T-cell (primary cell): Measurements from ENCODE around the gene AFMID. TPM values are rescaled to one million over a fixed set of nuclear protein-coding genes. Genes with fewer than 3 reads are reported as not detected.
A peak's percentile ranks its signal among the peaks of the same experiment; 100 is the strongest.

Source experiments
- ATAC-seq, 4 experiments: fragments of 200-7000 bp in 3 of 4; fragments of 150-1000 bp in 1 of 4; cut with Tn5 transposase; replicated peaks in 1 of 4; 1 replicate in 3 of 4; 2 replicates in 1 of 4; pipeline ENCODE4 v1.10.0; 2021; ENCODE audit warnings: moderate library complexity in 3 of 4, mild to moderate bottlenecking in 2 of 4, moderate number of reproducible peaks in 1 of 4
- CTCF ChIA-PET, 2 donors: fragments of 300-600 bp; sonication (Branson Sonifier 250); formaldehyde crosslinking; loops; one replicate each; lab custom pipeline; 2022; ENCODE audit warnings: antibody characterized with exemption in 2 of 2; lab: Charles Lee
- POLR2A ChIA-PET, 2 donors: fragments of 300-600 bp; sonication (Branson Sonifier 250); formaldehyde crosslinking; loops; one replicate each; lab custom pipeline; 2022; ENCODE audit warnings: antibody characterized with exemption in 2 of 2; lab: Charles Lee
- DNase-seq, 35 experiments: peaks; one replicate each; pipeline versions ENCODE4 v3.0.0 to v3.0.0-alpha.2; 2013 to 2023
- H3K27ac ChIP-seq: one replicate; pipeline ENCODE4 v1.5.1; 2013; ENCODE audit warnings: low read length
- H3K27me3 ChIP-seq, 2 experiments: replicated peaks in 1 of 2; 1 replicate in 1 of 2; 2 replicates in 1 of 2; pipeline versions ENCODE4 v1.6.1 to v1.7.0; 2013; ENCODE audit warnings: low read length in 1 of 2, mixed read lengths in 1 of 2; ENCODE audit not compliant: control insufficient read depth in 2 of 2, insufficient read depth in 2 of 2; ENCODE audit errors: extremely low read depth in 1 of 2
- H3K36me3 ChIP-seq, 2 donors: 1 replicate in 1 of 2; 2 replicates in 1 of 2; pipeline versions ENCODE4 v1.6.1 to v1.7.0; 2013; ENCODE audit warnings: low read length in 1 of 2; ENCODE audit not compliant: control insufficient read depth in 2 of 2, insufficient read depth in 1 of 2; ENCODE audit errors: extremely low read depth in 1 of 2
- H3K4me1 ChIP-seq, 2 experiments: 1 replicate in 1 of 2; 2 replicates in 1 of 2; pipeline versions ENCODE4 v1.6.1 to v1.7.0; 2013; ENCODE audit warnings: low read length in 2 of 2, mixed read lengths in 1 of 2; ENCODE audit not compliant: insufficient read depth in 2 of 2, control insufficient read depth in 1 of 2; ENCODE audit errors: extremely low read depth in 1 of 2
- H3K4me3 ChIP-seq, 2 donors: 1 replicate in 1 of 2; 2 replicates in 1 of 2; pipeline versions ENCODE4 v1.5.1 to v1.7.0; 2013; ENCODE audit warnings: mild to moderate bottlenecking in 2 of 2, low read length in 1 of 2, moderate library complexity in 1 of 2; ENCODE audit not compliant: control insufficient read depth in 1 of 2; ENCODE audit errors: extremely low read depth in 1 of 2
- H3K9me3 ChIP-seq: 2 replicates; pipeline ENCODE4 v1.7.0; 2013
- H3K27ac Mint-ChIP-seq, 2 donors: one replicate each; pipeline ENCODE4 v1.8.0; 2020 to 2021; ENCODE audit warnings: mild to moderate bottlenecking in 2 of 2, mixed read lengths in 2 of 2
- H3K27me3 Mint-ChIP-seq, 2 donors: one replicate each; pipeline ENCODE4 v1.8.0; 2021 to 2022; ENCODE audit warnings: mixed read lengths in 2 of 2
- H3K36me3 Mint-ChIP-seq: one replicate; pipeline ENCODE4 v1.8.0; 2021; ENCODE audit warnings: mixed read lengths
- H3K4me1 Mint-ChIP-seq, 3 donors: one replicate each; pipeline ENCODE4 v1.8.0; 2020 to 2022; ENCODE audit warnings: mixed read lengths in 3 of 3, mild to moderate bottlenecking in 1 of 3
- H3K4me3 Mint-ChIP-seq, 3 donors: one replicate each; pipeline ENCODE4 v1.8.0; 2020 to 2022; ENCODE audit warnings: mild to moderate bottlenecking in 3 of 3, mixed read lengths in 3 of 3, moderate library complexity in 3 of 3
- H3K9me3 Mint-ChIP-seq, 3 donors: one replicate each; pipeline ENCODE4 v1.8.0; 2020 to 2022; ENCODE audit warnings: mixed read lengths in 3 of 3
- WGBS: methylation state at CpG from one replicate; pipeline ENCODE4 v1.1.5; 2013; ENCODE audit warnings: missing lambda C conversion rate; ENCODE audit not compliant: insufficient coverage; 5-methylcytosine and 5-hydroxymethylcytosine counted together
- total RNA-seq, 35 experiments: library from RNA in 6 of 35; stranded (reverse) in 6 of 35; fragments of 120-200 nt in 1 of 35; gene quantifications; one replicate each; pipeline versions ENCODE4 v1.2.1 to v1.2.4 and lab custom pipeline; 2013 to 2026

AFMID gene
- total RNA-seq, 5 donors from 2014 or later (not counting 1 experiment from before 2014, with no cell fraction given) = 2.3 to 5.9 (median 3.4) TPM

DNA sequence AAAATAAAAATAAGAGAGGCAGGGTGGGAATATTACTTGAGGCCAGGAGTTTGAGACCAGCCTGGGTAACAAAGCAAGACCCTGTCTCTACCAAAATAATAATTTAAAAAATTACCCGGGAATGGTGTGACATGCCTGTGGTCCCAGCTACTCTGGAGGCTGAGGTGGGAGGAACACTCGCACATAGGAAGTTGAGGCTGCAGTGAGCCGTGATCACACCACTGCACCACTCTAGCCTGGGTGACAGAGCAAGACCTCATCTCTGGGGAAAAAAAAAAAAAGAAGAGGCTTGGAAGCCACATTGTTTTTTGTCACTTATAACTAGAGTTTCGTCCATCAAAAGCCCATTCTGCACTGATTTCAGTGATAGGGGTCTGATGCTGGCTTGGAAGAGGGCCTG lies 41.0 kb downstream of the AFMID start:
- H3K4me1 Mint-ChIP-seq = peaks cover 16 to 23% (median 19%) of the 10 kb centered on the region in 3 donors
- Histone ChIP-seq H3K27ac (no peak overlapping the region), H3K4me3 (no peak overlapping the region), H3K4me1 (peaks cover 0 to 23% of the 10 kb centered on the region in 2 experiments), H3K9me3 (no peaks in the 10 kb centered on the region), H3K36me3 (no peaks in the 10 kb centered on the region), H3K27me3 (peaks cover 5 to 56% of the 10 kb centered on the region in 2 experiments)
- H3K4me3 Mint-ChIP-seq = no peak overlapping the region
- H3K36me3 Mint-ChIP-seq = no peaks in the 10 kb centered on the region
- DNase-seq (no peak), ATAC-seq (no peak)
- H3K27me3 Mint-ChIP-seq = peaks cover 26 to 33% of the 10 kb centered on the region in 2 donors
- CTCF ChIA-PET = interaction anchor here in 1 of 2 donors (0.6 kb wide), 1 partner anchor 9 kb away, joined by 3 read pairs; no protein-coding TSS in a partner anchor
- WGBS = 46% methylated on average over 1 of the region's 4 CpGs
- no peak overlapping the region for H3K27ac Mint-ChIP-seq
- no peaks in the 10 kb centered on the region for H3K9me3 Mint-ChIP-seq
- POLR2A ChIA-PET = no interaction called here

DNA sequence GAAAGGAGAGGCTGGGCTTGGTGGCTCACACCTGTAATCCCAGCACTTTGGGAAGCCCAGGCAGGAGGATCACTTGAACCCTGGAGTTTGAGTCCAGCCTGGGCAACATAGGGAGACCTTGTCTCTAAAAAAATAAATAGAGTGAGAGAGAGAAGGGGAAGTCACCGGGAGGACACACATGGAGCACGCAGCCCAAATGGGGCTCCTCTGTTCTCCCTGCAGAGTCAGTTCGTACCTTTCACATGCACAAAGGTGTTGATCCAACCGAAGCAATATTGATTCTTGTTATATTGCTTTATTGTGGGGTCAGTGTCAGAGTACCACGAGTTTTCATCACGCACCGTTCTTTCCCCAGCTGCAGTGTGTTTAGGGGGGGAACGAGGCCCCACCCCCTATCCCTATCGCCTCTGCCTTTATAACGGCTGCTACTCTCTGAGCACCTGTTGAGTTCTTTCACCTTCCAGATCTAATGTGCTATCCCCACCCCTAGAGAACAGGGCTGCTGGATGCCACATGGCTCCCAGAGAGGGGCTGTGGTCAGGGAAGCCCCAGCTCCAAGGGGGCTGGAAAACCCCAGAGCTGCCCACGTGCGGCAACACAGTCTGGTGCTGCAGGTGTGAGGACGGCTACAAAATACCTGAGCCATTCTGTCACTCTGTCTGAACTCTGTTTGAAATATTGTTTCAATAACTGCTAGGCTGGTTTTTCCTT lies 43.2 kb downstream of the AFMID start:
- H3K27ac Mint-ChIP-seq = no peak overlapping the region
- Histone ChIP-seq H3K27me3 (peaks cover 5 to 68% of the 10 kb centered on the region in 2 experiments), H3K9me3 (no peaks in the 10 kb centered on the region), H3K4me1 (peaks cover 0 to 20% of the 10 kb centered on the region in 2 experiments), H3K27ac (no peak overlapping the region), H3K36me3 (no peaks in the 10 kb centered on the region), H3K4me3 (no peak overlapping the region)
- ChIA-PET POLR2A (no interaction called here), CTCF (interaction anchor here in 1 of 2 donors (0.7 kb wide), 2 partner anchors 191 to 236 kb away, joined by 5 read pairs; no protein-coding TSS in a partner anchor)
- H3K4me3 Mint-ChIP-seq = no peak overlapping the region
- H3K4me1 Mint-ChIP-seq = peaks cover 16 to 18% (median 16%) of the 10 kb centered on the region in 3 donors
- H3K27me3 Mint-ChIP-seq = peaks cover 26 to 34% of the 10 kb centered on the region in 2 donors
- no peaks in the 10 kb centered on the region for H3K9me3 Mint-ChIP-seq
- WGBS = 60% methylated on average over 6 of the region's 13 CpGs
- DNase-seq (no peak), ATAC-seq (peak in 1 of 4 experiments; percentile 44)
- no peaks in the 10 kb centered on the region for H3K36me3 Mint-ChIP-seq

DNA sequence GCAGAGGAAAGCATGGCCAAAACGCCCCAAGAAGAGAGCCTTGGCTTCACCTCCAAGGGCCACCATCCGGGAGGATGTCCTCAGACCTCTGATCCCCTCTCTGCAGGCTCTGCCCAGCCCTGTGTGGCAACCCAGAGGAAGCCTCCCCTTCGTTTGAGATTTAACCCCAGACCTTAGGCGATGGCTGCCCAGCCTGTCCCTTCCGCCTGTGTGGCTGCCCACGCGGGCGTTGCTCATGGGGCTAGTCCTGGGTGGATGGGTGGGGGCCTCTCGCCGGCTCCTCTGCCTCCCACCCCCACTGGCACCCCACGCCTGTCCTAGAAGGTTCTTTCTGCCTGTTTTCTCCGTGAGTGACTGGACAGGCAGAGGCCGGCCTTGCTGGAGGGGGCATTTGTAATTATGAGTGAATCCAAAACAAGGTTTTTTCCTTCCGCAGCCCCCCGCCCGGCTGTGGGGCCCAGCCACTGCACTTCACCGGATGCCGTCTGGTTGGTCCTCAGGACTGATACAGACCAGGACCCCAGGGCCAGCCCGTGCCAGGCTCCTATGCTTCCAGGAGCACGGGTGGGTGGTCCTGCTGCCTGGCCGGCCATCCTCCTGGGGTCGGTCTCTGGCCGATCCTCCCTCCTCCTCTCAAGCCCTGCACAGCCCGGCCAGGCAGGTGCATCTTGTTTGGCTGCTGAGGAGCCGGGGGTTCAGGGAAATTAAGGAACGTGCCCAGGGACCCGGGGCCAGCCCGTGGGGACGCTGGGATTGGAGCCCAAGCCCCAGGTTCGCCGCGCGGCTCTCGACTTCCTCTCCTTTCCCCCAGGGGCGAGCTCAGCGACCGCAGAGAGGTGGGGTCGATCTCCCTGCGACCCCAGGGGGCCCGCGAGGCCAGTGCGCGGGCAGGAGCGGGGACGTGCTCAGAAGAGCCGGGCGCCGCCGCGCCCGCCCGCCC lies 44.1 kb downstream of the AFMID start, which contains the start of gene TMEM235:
Gene TMEM235, plus strand, starts transcription at position 636 of the 940 bp plus-strand sequence. CDS start 393 bp downstream, outside the sequence.
- Mint-ChIP-seq H3K27me3 (peaks cover 26 to 34% of the 10 kb centered on the region in 2 donors), H3K36me3 (no peaks in the 10 kb centered on the region), H3K27ac (no peak within 1 kb of the TSS), H3K9me3 (no peaks in the 10 kb centered on the region), H3K4me3 (peak within 1 kb of the TSS in 1 of 3 donors; percentile 58), H3K4me1 (peaks cover 16 to 18% (median 16%) of the 10 kb centered on the region in 3 donors)
- no peaks in the 10 kb centered on the region for H3K9me3 ChIP-seq
- no peaks in the 10 kb centered on the region for H3K36me3 ChIP-seq
- ATAC-seq = no peak
- H3K27ac ChIP-seq = no peak within 1 kb of the TSS
- POLR2A ChIA-PET = no interaction called here
- peaks cover 0 to 20% of the 10 kb centered on the region in 2 experiments for H3K4me1 ChIP-seq
- CTCF ChIA-PET = no interaction called here
- H3K27me3 ChIP-seq = peaks cover 5 to 71% of the 10 kb centered on the region in 2 experiments
- no peak for DNase-seq
- WGBS = 26% methylated on average over 37 of the region's 52 CpGs
- H3K4me3 ChIP-seq = peak within 1 kb of the TSS in 1 of 2 donors; percentile 46

DNA sequence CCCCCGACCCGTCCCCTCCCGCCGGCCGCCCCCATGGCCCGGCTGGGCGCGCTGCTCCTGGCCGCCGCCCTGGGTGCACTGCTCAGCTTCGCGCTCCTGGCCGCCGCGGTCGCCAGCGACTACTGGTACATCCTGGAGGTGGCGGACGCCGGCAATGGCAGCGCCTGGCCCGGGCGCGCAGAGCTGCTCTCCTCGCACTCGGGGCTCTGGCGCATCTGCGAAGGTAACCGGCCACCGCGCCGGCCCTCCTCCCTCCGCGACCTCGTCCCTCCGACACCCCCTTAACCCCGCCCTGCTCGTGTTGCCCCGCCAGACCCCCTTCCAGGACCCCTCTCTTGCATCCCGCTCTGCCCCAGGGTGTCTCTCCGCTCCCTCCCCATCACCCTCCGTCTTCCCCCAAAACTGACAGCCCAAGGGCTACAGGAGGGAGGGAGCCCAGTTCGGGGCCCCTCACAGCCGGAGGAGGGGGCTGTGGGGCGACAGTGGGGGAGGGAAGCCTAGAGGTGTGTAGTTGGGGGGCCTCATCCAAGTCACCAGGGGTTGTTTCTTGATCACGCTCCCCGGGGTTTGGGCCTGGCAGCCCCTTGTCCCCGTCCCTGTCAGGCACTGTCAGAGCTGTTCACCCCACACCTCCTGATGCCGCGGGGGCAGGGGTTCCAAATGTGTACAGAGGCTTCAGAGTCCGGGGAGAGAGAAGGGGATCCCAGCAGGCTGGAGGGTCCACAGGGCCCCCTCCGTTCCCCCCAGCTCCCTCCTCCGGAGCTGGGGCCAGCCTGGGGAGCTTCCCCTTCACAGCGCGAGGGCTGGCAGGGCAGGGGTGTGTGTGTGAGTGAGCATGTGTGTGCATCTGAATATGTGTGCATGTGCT lies 45.1 kb downstream of the AFMID start:
- Mint-ChIP-seq H3K9me3 (no peaks in the 10 kb centered on the region), H3K27ac (no peak overlapping the region), H3K4me3 (peak overlapping the region in 1 of 3 donors; percentile 58), H3K36me3 (no peaks in the 10 kb centered on the region), H3K27me3 (peaks cover 26 to 34% of the 10 kb centered on the region in 2 donors), H3K4me1 (peaks cover 10 to 18% (median 12%) of the 10 kb centered on the region in 3 donors)
- Histone ChIP-seq H3K36me3 (no peaks in the 10 kb centered on the region), H3K9me3 (no peaks in the 10 kb centered on the region), H3K27ac (no peak overlapping the region), H3K4me3 (no peak overlapping the region), H3K27me3 (peaks cover 5 to 62% of the 10 kb centered on the region in 2 experiments), H3K4me1 (peaks cover 0 to 13% of the 10 kb centered on the region in 2 experiments)
- POLR2A ChIA-PET = no interaction called here
- 6% methylated on average over 38 of the region's 55 CpGs for WGBS
- ATAC-seq (peak; percentile 77 to 82 (median 82)), DNase-seq (peak in 14 of 35 experiments; percentile 15 to 43 (median 31))
- CTCF ChIA-PET = no interaction called here

DNA sequence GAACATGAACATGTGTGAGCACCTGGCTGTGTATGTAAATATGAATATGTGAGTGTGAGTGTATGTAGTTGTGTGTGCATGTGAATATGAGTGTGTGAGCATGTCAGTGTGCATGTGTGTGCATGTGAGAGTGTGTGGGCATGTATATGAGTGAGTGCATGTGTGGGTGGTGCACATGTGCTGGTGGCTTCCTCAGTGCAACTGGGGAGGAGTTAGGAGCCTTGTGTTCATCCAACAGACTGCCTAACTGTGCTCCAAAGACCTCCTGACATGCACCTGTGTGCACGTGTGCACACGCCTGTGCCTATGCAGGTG lies 45.7 kb downstream of the AFMID start:
- no peaks in the 10 kb centered on the region for H3K9me3 ChIP-seq
- DNase-seq = no peak
- 85% methylated on average over 2 of the region's 2 CpGs for WGBS
- H3K9me3 Mint-ChIP-seq = no peaks in the 10 kb centered on the region
- H3K27me3 ChIP-seq = peaks cover 5 to 57% of the 10 kb centered on the region in 2 experiments
- H3K27me3 Mint-ChIP-seq = peaks cover 22 to 30% of the 10 kb centered on the region in 2 donors
- H3K4me3 ChIP-seq = no peak overlapping the region
- H3K27ac ChIP-seq = no peak overlapping the region
- POLR2A ChIA-PET = no interaction called here
- H3K4me3 Mint-ChIP-seq = peak overlapping the region in 1 of 3 donors; percentile 58
- H3K36me3 Mint-ChIP-seq = no peaks in the 10 kb centered on the region
- H3K4me1 Mint-ChIP-seq = peaks cover 10 to 18% (median 12%) of the 10 kb centered on the region in 3 donors
- CTCF ChIA-PET = no interaction called here
- peaks cover 0 to 13% of the 10 kb centered on the region in 2 experiments for H3K4me1 ChIP-seq
- H3K36me3 ChIP-seq = no peaks in the 10 kb centered on the region
- no peak for ATAC-seq
- H3K27ac Mint-ChIP-seq = no peak overlapping the region
